Cardiac muscle cell (in vitro differentiated cells and primary cell): ENCODE measurements around the gene ACP5. TPM values are rescaled to one million over a fixed set of nuclear protein-coding genes. Genes with fewer than 3 reads are reported as not detected.
A peak's percentile ranks its signal among the peaks of the same experiment; 100 is the strongest.
"Not testable (repeated sequence)": the region's sequence is repeated elsewhere in the genome, so short reads cannot be mapped to it uniquely, and the experiment has no call there.

ENCODE experiments used
- DNase-seq, 2 donors: peaks; one replicate each; pipeline versions ENCODE4 v3.0.0 to v3.0.0-alpha.2; 2010 to 2017; ENCODE audit warnings: low read depth in 1 of 2, low spot score in 1 of 2
- H3K27ac ChIP-seq: fragments of 200-600 bp; sonication (generic); 2 replicates; pipeline ENCODE4 v1.5.1; 2016
- H3K27me3 ChIP-seq: fragments of 200-600 bp; sonication (generic); 2 replicates; pipeline ENCODE4 v1.6.0; 2016; ENCODE audit warnings: control low read depth
- H3K36me3 ChIP-seq: fragments of 200-600 bp; sonication (generic); 2 replicates; pipeline ENCODE4 v1.5.1; 2016; ENCODE audit warnings: control low read depth
- H3K4me1 ChIP-seq: fragments of 200-600 bp; sonication (generic); 2 replicates; pipeline ENCODE4 v1.8.1; 2017; ENCODE audit warnings: low read depth, mild to moderate bottlenecking, mixed run types
- H3K4me3 ChIP-seq: fragments of 200-600 bp; sonication (generic); 2 replicates; pipeline ENCODE4 v1.5.1; 2016; ENCODE audit warnings: mild to moderate bottlenecking
- H3K9me3 ChIP-seq: fragments of 200-600 bp; sonication (generic); 2 replicates; pipeline ENCODE4 v1.5.1; 2017; ENCODE audit warnings: low read depth, mild to moderate bottlenecking, control low read depth
- CTCF ChIP-seq: IDR thresholded peaks from 2 replicates; pipeline ENCODE4 v1.5.1; 2012; ENCODE audit warnings: low read depth, mild to moderate bottlenecking, low read length
- polyA plus RNA-seq: library from polyadenylated mRNA; unstranded; fragments of >200 nt; fragmentation: Nextera tagmentation; extraction: Ambion mirVana; gene quantifications from 2 replicates; pipeline ENCODE4 v1.2.1, GENCODE V29; 2016
- total RNA-seq: library from RNA; depleted of rRNA; stranded (reverse); fragments of >200 nt; gene quantifications from 2 replicates; pipeline ENCODE4 v1.2.3, GENCODE V29; 2016

ACP5 gene
- total and polyA plus RNA-seq, 2 experiments from 2014 or later = 1.1 to 1.9 TPM

- no peak overlapping the region for H3K27ac ChIP-seq
- TF ChIP-seq CTCF = no peak
- H3K27me3 ChIP-seq = no peaks in the 10 kb centered on the region
- H3K4me1 ChIP-seq = no peaks in the 10 kb centered on the region
- no peak for DNase-seq
- no peak overlapping the region for H3K4me3 ChIP-seq
- peaks cover 40% of the 10 kb centered on the region for H3K36me3 ChIP-seq
- peaks cover 12% of the 10 kb centered on the region for H3K9me3 ChIP-seq
Measured at GRCh38 chr19:11617180-11618062, 40.0 kb upstream of the ACP5 start.

- no peak for TF ChIP-seq CTCF
- no peak overlapping the region for H3K27ac ChIP-seq
- no peaks in the 10 kb centered on the region for H3K4me1 ChIP-seq
- no peak for DNase-seq
- no peaks in the 10 kb centered on the region for H3K27me3 ChIP-seq
- peaks cover 5% of the 10 kb centered on the region for H3K9me3 ChIP-seq
- peaks cover 22% of the 10 kb centered on the region for H3K36me3 ChIP-seq
- no peak overlapping the region for H3K4me3 ChIP-seq
Measured at GRCh38 chr19:11612816-11613511, 35.5 kb upstream of the ACP5 start.

- DNase-seq = no peak
- no peak for TF ChIP-seq CTCF
- Histone ChIP-seq H3K9me3 (no peaks in the 10 kb centered on the region), H3K36me3 (peaks cover 13% of the 10 kb centered on the region), H3K27me3 (no peaks in the 10 kb centered on the region), H3K4me3 (no peak overlapping the region), H3K4me1 (no peaks in the 10 kb centered on the region), H3K27ac (no peak overlapping the region)
Measured at GRCh38 chr19:11611730-11612129, 34.3 kb upstream of the ACP5 start.

GRCh38 chr19:11606484-11606883 is 29.0 kb upstream of the ACP5 start:
- no peak for DNase-seq
- no peak overlapping the region for H3K4me3 ChIP-seq
- H3K9me3 ChIP-seq = no peaks in the 10 kb centered on the region
- no peaks in the 10 kb centered on the region for H3K4me1 ChIP-seq
- no peak for TF ChIP-seq CTCF
- H3K36me3 ChIP-seq = peaks cover 6% of the 10 kb centered on the region
- no peak overlapping the region for H3K27ac ChIP-seq
- H3K27me3 ChIP-seq = no peaks in the 10 kb centered on the region

GRCh38 chr19:11599704-11600103 is 22.3 kb upstream of the ACP5 start:
- H3K27me3 ChIP-seq, H3K9me3 ChIP-seq, H3K27ac ChIP-seq, DNase-seq, H3K4me1 ChIP-seq, H3K4me3 ChIP-seq, H3K36me3 ChIP-seq: not testable (repeated sequence)

GRCh38 chr19:11598746-11599145 is 21.3 kb upstream of the ACP5 start:
- no peak for DNase-seq
- Histone ChIP-seq H3K27me3 (no peaks in the 10 kb centered on the region), H3K27ac (no peak overlapping the region), H3K9me3 (no peaks in the 10 kb centered on the region), H3K4me3 (peak overlapping the region; percentile 84), H3K4me1 (peaks cover 6% of the 10 kb centered on the region), H3K36me3 (no peaks in the 10 kb centered on the region)
- TF ChIP-seq CTCF = no peak
